NCI-H524 (cell line): Measurements from ENCODE around the gene TRIM47.
"Not testable (repeated sequence)": the region's sequence is repeated elsewhere in the genome, so short reads cannot be mapped to it uniquely, and the experiment has no call there.

Experiments used
- DNase-seq, 2 experiments: peaks; one replicate each; lab custom pipeline; 2025; lab: John Stamatoyannopoulos, UW

Gene TRIM47

DNA sequence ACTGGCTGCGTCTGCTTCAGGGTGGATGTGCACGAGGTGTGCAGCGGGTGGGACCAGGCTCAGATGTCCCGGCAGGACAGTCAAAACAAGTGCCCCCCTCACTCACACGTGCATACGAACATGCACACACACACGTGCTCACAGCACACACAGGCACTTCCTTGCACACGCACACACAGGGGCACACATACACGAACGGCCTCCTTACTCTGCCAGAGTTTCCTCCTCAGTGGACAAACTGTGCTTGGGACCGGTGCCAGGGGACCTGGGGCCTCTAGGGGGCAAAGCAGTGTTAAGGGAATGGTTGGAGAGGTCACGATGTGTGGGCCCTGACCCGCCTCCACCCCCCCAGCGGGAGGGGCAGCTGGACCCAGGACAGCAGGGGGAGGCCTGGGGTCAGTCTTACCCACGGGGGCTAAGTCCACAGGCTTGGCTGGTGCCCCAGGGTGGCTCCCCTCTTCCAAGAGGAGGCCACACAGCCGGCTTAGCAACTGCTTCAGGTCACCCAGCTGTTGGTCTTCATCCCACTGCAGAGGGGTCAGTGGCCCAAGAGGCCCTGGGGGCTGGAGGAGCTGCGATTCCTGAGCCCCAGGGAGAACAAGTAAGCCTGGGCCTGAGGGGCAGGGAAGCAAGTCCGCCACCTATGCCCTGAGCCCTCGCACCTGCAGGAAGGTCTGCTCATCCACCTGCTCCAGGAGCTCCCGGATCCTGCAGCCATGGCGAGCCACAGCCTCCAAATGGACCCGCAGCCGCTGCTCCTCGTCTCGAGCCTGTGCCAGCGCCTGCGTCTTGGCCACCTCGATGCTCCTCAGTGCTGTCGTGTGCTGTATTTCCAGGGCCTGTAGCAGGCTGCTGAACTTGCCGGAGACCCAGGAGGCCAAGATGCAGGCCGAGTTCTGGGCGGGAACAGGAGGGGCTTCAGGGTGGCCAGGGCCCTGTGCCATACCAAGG lies 13.5 kb upstream of the TRIM47 start:
- no peak for DNase-seq

DNA sequence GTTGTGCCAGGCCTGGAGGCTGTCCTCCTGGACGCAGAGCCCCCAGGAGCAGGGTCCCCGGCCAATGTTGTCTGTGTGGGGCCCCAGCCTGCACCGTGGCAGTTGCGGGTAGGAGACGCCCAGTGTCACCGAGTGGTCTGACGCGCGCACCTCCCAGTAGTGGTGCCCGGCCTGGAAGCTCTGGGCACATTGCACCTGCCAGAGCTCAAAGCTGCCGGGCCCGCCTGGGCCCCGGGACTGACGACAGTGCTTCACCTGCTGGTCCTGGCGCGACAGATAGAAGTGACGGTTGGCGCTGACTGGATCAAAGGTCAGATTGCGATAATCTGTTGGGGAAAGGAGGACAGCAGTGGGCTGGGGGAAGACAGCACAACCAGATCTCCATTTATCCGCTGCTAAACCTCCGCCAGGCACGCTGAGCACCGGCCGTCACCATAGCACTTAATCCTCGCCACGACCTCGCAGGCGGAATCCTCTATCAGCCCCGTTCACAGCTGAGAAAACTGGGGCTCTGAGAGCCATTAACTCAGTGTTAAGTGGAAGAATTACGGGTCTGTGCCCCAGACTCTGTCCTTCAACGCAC lies 12.7 kb upstream of the TRIM47 start:
- no peak for DNase-seq

DNA sequence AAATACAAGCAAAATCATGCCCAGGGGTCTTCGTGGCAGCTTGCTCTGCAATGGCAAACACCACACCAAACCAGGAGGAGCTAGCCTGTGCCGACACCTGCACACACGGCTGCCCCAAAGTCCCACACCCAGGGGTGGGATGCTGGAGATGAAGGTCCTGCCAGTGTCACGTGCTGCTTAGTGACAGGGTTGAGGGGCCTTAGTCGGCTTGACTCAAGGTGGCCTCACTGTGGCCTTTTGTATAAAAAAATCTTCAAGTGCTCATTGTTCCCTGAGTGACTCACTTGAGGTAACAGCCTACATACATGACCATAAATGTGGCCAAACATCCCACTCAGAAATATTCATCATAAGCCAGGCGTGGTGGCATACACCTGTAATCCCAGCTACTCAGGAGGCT lies 11.1 kb upstream of the TRIM47 start:
- DNase-seq, result no peak

DNA sequence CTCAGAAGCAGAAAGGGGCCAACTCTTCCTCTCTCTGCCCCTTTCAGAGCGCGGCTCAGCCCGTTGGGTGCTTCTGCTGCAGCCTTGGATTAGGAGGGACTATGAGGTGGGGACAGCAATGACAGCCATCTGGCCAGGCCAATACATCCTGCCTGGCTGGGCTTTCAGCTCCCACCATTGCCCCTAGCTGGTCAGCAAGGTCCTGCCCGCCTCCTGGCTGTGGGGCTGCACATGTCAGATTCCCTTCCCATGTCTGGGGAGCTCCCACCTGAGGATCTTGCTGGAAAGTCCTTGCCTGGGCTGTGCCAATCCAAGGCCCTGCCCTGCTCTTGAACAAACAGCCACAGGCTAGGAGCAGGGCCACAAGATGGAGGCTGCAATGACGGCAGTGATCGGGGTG lies 10.1 kb upstream of the TRIM47 start:
- no peak for DNase-seq

DNA sequence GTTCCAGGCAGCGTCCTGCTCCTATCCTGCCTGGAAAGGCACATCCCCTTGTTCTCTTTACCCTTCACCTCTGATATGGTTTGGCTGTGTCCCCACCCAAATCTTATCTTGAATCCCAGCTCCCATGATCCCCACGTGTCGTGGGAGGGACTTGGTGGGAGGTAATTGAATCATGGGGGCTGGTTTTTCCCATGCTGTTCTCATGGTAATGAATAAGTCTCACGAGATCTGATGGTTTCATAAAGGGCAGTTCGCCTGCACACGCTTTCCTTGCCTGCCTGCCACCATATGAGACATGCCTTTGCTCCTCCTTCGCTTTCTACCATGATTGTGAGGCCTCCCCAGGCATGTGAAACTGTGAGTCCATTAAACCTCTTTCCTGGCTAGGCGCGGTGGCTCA lies 7.5 kb upstream of the TRIM47 start:
- DNase-seq, result not testable (repeated sequence)

DNA sequence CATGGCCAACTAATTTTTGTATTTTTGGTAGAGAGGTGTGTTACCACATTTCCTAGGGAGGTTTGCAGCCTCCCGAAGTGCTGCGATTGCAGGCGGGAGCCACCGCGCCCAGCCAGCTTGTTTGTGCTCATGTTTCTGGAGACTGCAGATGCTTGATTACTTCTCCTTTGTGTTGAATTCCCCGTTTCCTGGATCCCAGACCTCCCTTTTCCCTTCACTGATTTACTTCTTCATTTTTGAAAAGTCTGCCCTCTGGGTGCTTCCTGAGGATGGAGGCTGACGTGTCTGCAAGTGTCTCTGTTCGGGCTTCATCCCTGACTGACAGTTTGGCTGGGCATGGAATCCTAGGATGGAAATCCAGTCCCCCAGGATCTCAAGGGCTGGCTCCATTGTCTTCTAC lies 7.0 kb upstream of the TRIM47 start:
- DNase-seq, result no peak

DNA sequence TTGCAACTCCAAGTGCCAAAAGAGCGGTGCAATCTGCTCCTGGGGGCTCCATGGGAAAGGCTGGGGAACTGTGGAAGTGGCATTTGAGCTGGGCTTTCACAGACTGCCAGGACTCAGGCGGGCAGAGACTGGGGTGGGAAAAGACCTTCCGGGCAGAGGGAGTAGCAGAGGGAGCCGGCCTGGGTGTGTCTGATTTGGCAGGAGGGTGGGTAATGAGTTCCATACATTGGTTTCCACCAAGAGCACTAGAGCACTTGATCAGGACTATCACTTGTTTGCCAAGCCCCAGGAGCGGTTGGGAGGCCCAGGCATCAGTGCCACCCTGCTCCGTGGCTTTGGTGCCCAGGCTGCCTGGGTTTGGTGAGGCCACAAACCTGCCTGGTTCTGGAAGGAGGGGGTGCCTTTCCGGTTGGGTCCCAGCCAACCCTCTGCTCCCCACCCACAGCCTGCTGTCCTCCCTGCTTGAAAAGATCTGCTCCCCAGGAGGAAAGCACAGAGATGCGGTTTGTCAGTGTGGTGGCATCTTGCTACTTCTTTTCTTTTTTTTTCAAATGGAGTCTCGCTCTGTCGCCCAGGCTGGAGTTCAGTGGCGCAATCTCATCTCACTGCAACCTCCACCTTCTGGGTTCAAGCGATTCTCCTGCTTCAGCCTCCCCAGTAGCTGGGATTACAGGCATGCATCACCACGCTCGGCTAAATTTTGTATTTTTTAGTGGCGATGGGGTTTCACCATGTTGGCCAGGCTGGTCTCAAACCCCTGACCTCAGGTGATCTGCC lies 3.5 kb upstream of the TRIM47 start:
- DNase-seq, result no peak

DNA sequence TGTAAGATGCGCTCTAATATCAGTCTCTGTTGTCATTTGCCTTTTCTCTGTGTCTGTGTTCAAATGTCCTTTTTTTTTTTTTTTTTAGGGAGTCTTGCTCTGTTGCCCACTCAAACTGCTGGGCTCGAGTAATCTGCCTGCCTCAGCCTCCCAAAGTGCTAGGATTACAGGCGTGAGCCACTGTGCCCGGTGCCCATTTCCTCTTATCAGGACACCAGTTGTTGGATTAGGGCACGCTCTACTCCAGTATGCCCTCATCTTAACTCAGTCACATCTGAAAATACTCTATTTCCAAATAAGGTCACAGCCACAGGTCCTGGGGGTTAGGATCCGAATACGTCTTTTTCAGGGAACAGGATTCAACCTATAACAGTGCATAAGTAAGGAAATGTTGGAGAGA lies 1.9 kb upstream of the TRIM47 start:
- no peak for DNase-seq

DNA sequence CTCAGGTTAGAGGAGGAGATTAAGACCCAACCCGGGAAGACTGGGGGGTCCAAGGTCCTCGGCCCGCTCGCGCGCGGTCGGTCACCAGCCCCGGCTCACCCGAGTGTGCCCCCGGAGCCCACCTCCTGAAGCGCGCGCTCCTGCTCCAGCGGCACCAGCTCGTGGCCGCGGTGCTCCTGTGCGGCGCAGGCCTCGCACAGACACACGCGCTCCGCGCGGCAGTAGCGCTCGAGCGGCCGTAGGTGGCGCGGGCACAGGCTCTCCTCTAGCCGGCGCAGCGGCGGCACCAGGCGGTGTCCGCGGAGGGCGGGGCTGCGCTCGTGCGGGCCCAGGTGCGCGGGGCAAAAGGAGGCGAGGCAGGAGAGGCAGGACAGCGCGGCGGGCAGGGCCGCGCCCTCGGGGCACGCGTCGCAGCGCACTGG lies 618 bp downstream of the TRIM47 start:
- DNase-seq, result peak; percentile 68 to 84

DNA sequence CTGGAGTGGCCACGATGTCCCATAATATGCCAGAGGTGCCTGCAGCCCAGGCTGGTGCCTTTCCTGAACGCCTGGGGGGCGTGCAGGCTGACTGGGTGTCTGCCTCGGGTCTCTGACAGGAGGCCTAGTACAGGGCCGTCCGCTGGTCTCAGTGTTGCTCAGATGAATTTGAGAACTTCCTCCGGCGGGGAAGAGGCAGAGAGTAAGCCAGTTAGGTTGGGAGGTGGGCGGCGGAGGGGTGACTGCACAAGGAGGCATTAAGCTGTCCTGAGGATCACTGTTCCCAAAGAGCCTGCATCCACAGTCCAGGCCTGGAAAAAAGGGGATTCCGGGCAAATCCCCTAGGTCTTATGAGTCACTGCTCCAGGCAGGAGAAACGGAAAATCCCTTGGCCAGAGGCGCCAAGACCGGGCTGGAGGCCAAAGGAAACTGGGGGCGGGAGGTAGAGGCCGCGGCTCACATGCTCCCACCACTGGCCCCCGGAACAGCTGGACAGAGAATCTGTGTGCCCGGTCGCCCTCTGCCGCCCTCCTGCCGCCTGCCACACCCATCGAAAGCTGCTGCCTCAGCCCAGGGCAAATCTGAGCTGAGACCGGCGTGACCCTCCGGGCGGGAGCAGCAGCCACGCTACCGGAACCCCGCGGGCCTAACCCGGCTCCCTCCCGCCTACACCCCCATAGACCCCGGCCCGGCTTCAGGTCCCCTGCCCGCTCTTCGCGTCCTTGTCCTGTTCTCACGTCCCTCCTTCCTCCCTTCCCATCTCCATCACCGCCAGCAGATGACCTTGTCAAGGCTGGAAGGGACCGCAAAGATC lies 1.2 kb downstream of the TRIM47 start:
- peak in 1 of 2 experiments; percentile 39 for DNase-seq

DNA sequence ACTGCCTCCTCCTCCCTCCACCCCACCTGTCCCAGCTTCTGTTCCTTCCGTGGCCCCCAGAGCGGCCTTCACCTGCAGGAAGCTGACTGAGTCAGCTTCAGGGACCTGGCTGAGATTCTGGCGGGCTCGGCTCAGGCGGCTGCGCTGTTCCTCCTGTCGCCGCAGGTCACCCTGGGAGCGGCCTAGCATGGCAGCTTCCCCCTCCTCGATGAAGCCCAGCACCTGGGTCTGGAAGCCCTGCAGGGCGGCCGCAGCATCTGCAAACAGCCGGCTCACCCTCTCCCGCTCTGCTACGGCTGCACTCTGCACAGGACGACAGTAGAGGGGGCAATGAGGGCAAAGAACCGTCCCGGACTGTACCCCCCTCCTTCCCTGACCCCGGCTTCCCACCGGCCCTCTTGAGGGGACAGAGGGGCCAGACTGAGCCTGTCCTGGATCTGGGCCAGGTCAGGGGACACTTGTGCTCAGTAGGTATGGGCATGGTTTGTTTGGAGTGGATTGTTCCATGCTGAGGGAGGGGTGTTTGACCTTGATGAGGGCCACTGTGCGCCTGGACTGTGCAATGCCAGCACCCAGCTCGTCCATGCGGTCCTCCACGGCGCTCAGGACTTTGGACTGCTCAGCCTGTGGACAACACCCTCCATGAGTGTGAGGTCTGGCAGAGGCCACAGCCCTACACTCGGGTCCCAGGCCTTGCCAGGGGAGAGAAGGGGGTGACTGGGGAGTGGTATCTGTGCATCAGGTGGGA lies 2.0 kb downstream of the TRIM47 start:
- peak in 1 of 2 experiments; percentile 58 for DNase-seq

DNA sequence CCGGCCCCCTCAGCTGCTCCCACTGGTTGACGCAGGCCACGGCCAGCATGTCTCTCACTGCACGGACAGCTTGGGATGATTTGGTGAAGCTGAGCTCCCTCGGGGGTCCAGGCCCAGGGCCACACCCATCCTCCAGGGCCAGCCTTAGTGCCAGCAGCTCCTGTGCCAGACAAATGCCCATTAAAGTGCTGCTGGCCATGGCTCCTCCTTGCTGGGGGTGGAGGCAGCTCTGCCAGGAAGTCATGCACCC lies 2.5 kb downstream of the TRIM47 start:
- DNase-seq, result no peak

DNA sequence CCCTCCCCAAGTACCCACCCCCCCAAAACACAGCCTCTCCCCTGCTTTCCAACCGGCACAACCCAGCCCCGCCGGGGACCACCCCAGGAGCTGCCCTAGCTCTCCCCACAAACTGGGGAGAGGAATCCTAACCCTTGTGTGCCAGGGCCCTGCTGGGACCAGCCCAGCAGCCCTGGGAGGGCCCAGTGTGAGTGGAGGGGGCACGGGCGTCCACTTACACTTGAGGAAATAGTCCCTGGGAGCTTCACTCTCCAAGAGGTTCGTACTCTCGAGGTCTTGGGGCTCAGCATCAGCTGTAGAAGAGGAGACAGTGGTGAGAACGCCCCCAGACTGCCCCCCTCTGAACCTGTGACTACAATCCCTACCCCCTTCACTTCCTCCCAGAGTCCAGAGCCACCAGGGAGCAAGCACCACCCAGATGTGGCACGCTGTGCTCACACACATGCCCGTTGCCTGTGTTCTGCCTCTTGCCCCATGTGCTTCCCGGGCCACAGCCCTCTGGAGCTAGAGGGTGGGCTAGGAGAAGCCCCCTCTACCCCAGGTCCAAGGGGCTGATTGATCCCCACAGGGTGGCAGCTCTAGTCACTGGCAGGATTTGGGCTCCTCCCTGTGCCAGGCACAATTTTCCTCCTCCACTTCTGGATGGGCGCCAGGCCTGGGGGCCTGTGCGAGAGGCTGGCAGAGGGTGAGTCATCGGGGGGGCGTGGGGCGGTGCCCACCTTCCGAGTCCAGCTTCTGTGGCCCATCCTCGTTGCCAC lies 3.0 kb downstream of the TRIM47 start:
- no peak for DNase-seq

DNA sequence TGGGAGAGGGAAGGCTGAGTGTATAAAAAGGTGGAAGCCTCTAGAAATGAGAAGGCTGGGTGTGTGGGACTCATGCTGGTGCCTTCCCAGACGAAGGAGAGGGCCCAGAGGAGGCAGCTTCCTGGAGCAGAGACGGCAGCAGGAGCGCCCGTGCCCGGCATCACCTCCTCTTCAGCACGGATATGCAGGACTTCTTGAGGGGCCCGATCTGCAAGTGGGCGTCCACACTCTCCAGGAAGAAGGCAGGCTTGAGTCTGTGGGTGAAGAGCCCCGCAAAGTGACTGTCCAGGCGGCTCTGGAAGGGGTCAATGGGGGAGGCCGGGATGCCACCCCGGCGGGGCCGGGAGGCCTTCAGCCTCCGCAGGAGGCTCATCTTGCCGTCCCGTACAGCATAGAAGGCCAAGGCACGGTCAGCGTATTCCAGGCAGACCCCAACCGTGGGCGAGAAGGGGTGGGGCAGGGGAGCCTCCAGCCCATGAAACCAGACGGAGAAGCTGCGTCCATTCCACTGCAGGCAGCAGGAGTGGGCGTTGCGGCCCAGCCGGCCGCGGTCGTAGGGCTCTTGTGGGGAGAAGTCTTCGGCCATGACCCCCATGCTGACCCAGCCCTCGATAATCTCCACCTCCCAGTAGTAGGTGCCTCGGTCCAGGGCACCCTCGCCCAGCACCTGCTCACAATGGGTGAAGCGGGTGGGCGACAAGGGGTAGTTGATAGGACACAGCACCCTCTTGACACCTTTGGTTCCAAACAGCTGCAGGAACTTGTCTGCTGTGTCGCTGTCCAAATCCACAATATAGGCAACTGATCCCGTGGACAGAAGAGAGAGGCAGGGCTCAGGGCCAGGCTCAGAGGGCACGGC lies 3.8 kb downstream of the TRIM47 start:
- no peak for DNase-seq

DNA sequence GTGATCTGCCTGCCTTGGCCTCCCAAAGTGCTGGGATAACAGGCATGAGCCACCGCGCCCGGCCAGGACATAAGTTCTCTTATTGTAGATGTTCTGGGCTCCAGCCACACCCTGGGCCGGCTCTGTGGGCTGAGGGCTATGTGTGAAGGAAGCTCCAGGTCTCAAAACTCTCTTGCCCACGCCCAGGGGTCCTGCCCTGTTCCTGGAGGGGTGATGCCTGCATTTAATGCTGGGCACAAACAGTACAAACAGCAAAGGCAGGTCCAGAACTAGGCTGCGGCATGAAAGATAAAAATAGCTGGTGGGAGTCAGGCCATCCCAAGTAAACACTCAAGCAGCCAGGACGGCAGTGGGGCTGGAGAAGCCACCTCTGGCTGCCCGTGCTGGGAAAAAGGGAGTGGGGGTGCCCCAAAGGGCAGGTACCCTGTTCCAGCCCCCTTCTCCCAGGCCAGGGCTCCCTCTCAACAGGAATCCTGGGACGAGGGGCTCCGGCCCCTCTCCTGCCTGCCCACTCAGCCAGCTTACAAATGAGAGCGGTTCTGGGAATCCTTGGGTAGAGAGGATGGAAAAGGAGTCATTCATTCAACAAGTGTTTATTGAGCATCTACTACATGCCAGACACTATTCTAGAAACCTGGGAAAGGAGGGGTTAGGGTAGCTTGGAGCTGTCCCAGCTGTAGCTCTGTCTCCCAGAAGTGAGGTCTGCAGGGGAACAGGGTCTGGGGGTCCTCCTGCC lies 4.6 kb downstream of the TRIM47 start:
- no peak for DNase-seq

DNA sequence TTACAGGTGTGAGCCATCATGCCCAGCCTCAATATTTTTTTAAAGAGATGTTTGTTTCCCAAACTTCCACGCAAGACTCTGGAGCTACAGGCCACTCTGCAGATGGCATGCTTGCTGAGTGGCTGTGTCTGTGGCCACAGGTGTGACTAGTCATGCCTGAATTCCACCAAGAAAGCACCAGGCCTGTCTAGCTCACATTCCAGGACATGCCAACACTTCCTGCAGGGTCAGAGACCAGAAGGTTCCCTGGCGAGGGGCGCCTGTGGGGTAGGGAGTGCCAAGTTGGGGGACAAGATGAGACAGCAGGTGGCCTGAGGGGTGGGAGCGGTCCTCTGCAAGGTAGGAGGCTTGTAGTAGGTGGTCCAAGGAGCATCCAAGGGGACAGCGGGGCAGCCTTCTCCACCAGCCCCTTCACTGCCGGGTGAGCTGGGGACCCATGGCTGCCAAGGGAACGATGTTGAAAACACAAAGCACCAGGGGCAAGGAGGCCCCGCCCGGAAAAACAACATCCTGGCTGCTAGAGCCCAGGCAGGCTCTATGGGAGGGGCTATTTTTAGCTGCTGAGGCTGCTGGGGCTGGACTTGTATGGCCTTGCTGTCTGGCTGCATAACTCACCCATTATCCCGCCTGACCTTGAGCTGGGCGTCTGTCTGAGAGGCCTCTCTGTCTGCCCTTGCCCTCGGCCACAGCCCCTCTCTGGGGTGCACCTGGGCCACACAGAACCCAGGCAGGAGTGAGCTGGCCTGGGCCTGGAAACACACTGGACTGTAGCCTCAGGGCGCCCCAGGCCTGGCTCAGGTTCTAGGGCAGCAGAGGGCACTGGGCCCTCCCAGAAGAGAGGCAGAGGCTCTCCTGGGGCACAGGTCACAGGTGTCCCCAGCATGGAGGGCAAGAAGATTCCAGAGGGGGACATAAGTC lies 5.7 kb downstream of the TRIM47 start:
- no peak for DNase-seq

DNA sequence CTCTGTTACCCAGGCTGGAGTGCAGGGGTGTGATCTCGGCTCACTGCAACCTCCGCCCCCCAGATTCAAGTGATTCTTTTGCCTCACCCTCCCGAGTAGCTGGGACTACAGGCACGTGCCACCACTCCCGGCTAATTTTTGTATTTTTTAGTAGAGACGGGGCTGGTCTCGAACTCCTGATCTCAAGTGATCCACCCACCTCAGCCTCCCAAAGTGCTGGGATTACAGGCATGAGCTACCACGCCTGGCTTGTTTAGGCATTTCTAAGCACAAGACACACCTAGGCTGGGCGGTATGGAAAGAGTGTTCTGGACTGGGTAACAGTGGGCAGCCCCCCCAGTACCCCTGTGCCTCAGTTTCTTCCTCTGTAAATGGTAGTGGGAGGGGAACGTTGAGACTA lies 8.2 kb downstream of the TRIM47 start:
- DNase-seq, result not testable (repeated sequence)
